Stimulated activated CD4-positive, alpha-beta T cell treated with anti-CD3 and anti-CD28 coated beads, Interleukin-12 subunit alpha, Interleukin-12 subunit beta, amount 100 ng/mL, for 4 hours (primary cell): ENCODE measurements around the gene MGA.
"Not testable (repeated sequence)": the region's sequence is repeated elsewhere in the genome, so short reads cannot be mapped to it uniquely, and the experiment has no call there.

Experiments used
- DNase-seq: peaks from one replicate; pipeline ENCODE4 v3.0.0-alpha.2; 2020

MGA gene

GRCh38 chr15:41728061-41728460 lies 67.9 kb downstream of the MGA start:
- DNase-seq, result not testable (repeated sequence)

- DNase-seq, result no peak
These were observed 70.3 kb downstream of the MGA start for GRCh38 chr15:41730543-41730942.

GRCh38 chr15:41732483-41732882 lies 72.3 kb downstream of the MGA start:
- DNase-seq, result no peak

- no peak for DNase-seq
These were observed 73.9 kb downstream of the MGA start for GRCh38 chr15:41734079-41734478.

GRCh38 chr15:41735046-41735445 lies 74.8 kb downstream of the MGA start:
- no peak for DNase-seq

GRCh38 chr15:41735492-41735891 lies 75.3 kb downstream of the MGA start:
- not testable (repeated sequence) for DNase-seq

- DNase-seq, result no peak
These were observed 86.6 kb downstream of the MGA start for GRCh38 chr15:41746802-41747201.

GRCh38 chr15:41756198-41756597 lies 96.0 kb downstream of the MGA start:
- DNase-seq, result no peak

GRCh38 chr15:41772720-41773331 lies 112.6 kb downstream of the MGA start:
- peak; percentile 23 for DNase-seq

GRCh38 chr15:41773332-41773728 lies 113.1 kb downstream of the MGA start:
- no peak for DNase-seq

GRCh38 chr15:41773729-41774061 lies 113.5 kb downstream of the MGA start:
- no peak for DNase-seq

GRCh38 chr15:41774062-41774881 lies 114.1 kb downstream of the MGA start, which contains the start of gene MAPKBP1:
MAPKBP1 (plus strand) TSS chr15:41774484; CDS start chr15:41775276, 792 bp downstream.
- DNase-seq, result peak; percentile 95

GRCh38 chr15:41774882-41775417 lies 114.7 kb downstream of the MGA start:
- DNase-seq, result no peak

- DNase-seq, result no peak
These were observed 115.4 kb downstream of the MGA start for GRCh38 chr15:41775651-41776050.

GRCh38 chr15:41777421-41777973 lies 117.3 kb downstream of the MGA start:
- DNase-seq, result no peak

- no peak for DNase-seq
These were observed 118.3 kb downstream of the MGA start for GRCh38 chr15:41778521-41778920.

- no peak for DNase-seq
These were observed 119.5 kb downstream of the MGA start for GRCh38 chr15:41779662-41780157.

- no peak for DNase-seq
These were observed 120.1 kb downstream of the MGA start for GRCh38 chr15:41780266-41780665.

- no peak for DNase-seq
These were observed 120.5 kb downstream of the MGA start for GRCh38 chr15:41780727-41781126.

GRCh38 chr15:41782371-41783282 lies 122.4 kb downstream of the MGA start:
- DNase-seq, result no peak

GRCh38 chr15:41783296-41783695 lies 123.1 kb downstream of the MGA start:
- no peak for DNase-seq

GRCh38 chr15:41788262-41788661 lies 128.1 kb downstream of the MGA start:
- no peak for DNase-seq

- DNase-seq, result no peak
These were observed 129.0 kb downstream of the MGA start for GRCh38 chr15:41789236-41789635.
